Skeletal muscle tissue (tissue), 4 donors: ENCODE results near the gene AIRE. TPM values are rescaled to one million over a fixed set of nuclear protein-coding genes. Genes with fewer than 3 reads are reported as not detected.
"Not testable (repeated sequence)": the region's sequence is repeated elsewhere in the genome, so short reads cannot be mapped to it uniquely, and the experiment has no call there.

Source experiments
- H3K27ac ChIP-seq: one replicate; pipeline ENCODE4 v1.7.0; 2013; ENCODE audit warnings: mild to moderate bottlenecking, low read depth, low read length, inconsistent platforms
- H3K27me3 ChIP-seq, 3 donors: one replicate each; pipeline ENCODE4 v1.7.0; 2013; ENCODE audit warnings: low read length in 3 of 3; ENCODE audit not compliant: control insufficient read depth in 3 of 3, insufficient read depth in 3 of 3
- H3K36me3 ChIP-seq, 3 donors: one replicate each; pipeline ENCODE4 v1.7.0; 2013; ENCODE audit warnings: low read length in 3 of 3; ENCODE audit not compliant: control insufficient read depth in 3 of 3, insufficient read depth in 3 of 3
- H3K4me1 ChIP-seq, 3 donors: one replicate each; pipeline ENCODE4 v1.7.0; 2013; ENCODE audit warnings: low read length in 3 of 3, mild to moderate bottlenecking in 3 of 3; ENCODE audit not compliant: control insufficient read depth in 3 of 3, insufficient read depth in 3 of 3
- H3K4me3 ChIP-seq, 3 donors: one replicate each; pipeline ENCODE4 v1.7.0; 2013; ENCODE audit warnings: low read length in 3 of 3
- H3K9ac ChIP-seq, 3 donors: one replicate each; pipeline ENCODE4 v1.7.0; 2013; ENCODE audit warnings: low read length in 3 of 3, mild to moderate bottlenecking in 3 of 3, moderate library complexity in 2 of 3, low read depth in 1 of 3
- H3K9me3 ChIP-seq, 3 donors: one replicate each; pipeline ENCODE4 v1.7.0; 2013; ENCODE audit warnings: low read length in 3 of 3; ENCODE audit not compliant: control insufficient read depth in 3 of 3
- total RNA-seq: library from RNA; depleted of rRNA; stranded (reverse); fragments of >200 nt; gene quantifications from one replicate; pipeline ENCODE4 v1.2.3, GENCODE V29; 2014
- donor health status: Osteomylitis.

Gene AIRE
- total RNA-seq, 1 donor from 2014 or later, result not detected

DNA sequence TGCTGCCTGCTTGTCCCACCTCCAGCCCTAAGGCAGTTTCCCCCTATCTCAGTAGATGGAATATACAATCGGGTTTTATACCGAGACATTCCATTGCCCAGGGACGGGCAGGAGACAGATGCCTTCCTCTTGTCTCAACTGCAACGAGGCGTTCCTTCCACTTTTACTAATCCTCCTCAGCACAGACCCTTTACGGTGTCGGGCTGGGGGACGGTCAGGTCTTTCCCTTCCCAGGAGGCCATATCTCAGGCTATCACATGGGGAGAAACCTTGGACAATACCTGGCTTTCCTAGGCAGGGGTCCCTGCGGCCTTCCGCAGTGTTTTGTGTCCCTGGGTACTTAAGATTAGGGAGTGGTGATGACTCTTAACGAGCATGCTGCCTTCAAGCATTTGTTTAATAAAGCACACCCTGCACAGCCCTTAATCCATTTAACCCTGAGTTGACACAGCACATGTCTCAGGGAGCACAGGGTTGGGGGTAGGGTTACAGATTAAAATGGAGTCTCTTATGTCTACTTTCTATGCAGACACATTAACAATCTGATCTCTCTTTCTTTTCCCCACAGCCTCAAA is 2.4 kb upstream of the AIRE start:
- not testable (repeated sequence) for H3K9me3 ChIP-seq, H3K27ac ChIP-seq, H3K4me3 ChIP-seq, H3K36me3 ChIP-seq, H3K4me1 ChIP-seq, H3K9ac ChIP-seq
- peaks cover 14 to 32% (median 25%) of the 10 kb centered on the region in 3 donors for H3K27me3 ChIP-seq

DNA sequence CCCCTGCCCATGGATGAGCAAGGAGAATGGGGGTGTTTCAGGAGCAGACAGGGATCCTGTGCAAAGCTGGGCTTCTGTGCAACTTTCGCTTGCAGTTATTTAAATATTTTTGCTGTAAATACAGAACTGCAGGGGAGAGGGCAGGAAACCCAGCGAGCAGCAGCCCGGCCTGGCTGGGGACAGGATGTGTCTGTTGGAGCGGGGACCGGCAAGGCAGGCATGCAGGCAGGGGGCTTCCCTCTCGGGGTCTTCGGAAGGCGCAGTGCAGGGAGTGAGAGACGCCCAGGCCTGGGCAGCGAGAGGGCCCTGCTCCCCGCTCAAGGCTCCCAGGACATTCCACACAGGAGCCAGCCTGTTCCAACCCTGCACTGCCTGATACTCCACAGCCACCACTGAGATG is 1.7 kb upstream of the AIRE start:
- Histone ChIP-seq H3K27me3 (peaks cover 14 to 32% (median 27%) of the 10 kb centered on the region in 3 donors), H3K36me3 (no peaks in the 10 kb centered on the region)

DNA sequence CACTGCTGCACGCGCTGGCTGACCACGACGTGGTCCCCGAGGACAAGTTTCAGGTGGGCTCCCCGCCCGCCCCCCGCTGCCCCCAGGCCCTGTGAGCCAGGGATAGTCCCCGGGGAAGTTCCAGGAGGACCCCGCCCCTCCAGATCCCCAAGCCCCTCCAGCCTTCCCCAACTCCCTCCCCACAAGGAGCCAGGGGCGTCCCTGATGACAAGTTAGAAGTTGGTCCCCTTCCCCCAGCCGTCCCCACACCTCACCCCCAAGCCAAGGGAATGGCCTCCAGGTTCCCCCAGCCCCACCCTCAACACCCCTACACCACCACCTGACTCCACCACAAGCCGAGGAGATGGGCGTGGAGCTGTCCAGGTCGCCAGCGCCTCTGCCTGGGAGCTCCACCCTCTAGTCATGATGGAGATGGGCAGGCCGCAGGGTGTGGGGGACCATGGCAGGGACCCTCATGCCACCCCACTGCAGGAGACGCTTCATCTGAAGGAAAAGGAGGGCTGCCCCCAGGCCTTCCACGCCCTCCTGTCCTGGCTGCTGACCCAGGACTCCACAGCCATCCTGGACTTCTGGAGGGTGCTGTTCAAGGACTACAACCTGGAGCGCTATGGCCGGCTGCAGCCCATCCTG is 525 bp downstream of the AIRE start:
- Histone ChIP-seq H3K27me3 (peaks cover 14 to 32% (median 27%) of the 10 kb centered on the region in 3 donors), H3K9ac (no peak overlapping the region), H3K4me3 (no peak overlapping the region), H3K9me3 (no peaks in the 10 kb centered on the region), H3K36me3 (no peaks in the 10 kb centered on the region), H3K27ac (no peak overlapping the region), H3K4me1 (peaks cover 0 to 3% (median 2%) of the 10 kb centered on the region in 3 donors)

More for the DNA sequence above, 1.7 kb upstream of the AIRE start:
- H3K9me3 ChIP-seq, result no peaks in the 10 kb centered on the region
- peaks cover 0 to 3% (median 2%) of the 10 kb centered on the region in 3 donors for H3K4me1 ChIP-seq
- no peak overlapping the region for H3K27ac ChIP-seq
- no peak overlapping the region for H3K9ac ChIP-seq
- no peak overlapping the region for H3K4me3 ChIP-seq

DNA sequence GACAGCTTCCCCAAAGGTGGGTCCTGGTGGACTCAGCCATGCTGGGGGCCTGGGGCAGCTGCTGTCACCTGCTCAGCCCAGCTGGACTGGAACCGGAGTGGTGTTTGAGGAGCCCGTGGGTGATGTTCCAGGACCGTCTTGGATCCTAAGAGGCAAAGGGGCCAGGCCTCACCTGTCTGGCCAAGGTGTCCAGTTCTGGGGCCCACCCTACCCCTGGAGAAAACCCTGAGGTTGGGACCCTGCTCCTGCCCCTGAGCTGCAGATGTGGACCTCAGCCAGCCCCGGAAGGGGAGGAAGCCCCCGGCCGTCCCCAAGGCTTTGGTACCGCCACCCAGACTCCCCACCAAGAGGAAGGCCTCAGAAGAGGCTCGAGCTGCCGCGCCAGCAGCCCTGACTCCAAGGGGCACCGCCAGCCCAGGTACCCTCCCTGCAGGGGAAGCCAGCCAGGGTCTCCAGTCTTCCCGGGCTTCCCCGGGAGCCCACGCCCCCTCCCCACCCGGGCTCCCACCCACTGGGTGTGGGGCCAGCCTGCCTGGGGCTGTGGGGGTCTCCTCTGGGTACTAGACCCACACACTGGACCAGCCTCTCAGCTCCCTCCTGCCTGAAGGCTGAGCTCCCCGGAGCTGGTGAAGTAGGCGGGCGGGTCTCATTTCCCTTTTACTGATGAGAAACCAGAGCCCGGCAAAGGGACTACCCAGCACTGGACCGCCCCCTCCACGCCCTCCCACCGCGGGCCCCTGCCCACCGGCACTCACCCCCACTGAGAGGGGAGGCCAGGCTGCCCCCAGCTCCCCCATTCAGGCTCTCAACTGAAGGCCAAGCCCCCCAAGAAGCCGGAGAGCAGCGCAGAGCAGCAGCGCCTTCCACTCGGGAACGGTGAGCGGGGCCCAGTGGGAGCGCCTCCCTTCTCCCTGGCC is 1.3 kb downstream of the AIRE start:
- H3K4me1 ChIP-seq, result peaks cover 0 to 3% (median 2%) of the 10 kb centered on the region in 3 donors

DNA sequence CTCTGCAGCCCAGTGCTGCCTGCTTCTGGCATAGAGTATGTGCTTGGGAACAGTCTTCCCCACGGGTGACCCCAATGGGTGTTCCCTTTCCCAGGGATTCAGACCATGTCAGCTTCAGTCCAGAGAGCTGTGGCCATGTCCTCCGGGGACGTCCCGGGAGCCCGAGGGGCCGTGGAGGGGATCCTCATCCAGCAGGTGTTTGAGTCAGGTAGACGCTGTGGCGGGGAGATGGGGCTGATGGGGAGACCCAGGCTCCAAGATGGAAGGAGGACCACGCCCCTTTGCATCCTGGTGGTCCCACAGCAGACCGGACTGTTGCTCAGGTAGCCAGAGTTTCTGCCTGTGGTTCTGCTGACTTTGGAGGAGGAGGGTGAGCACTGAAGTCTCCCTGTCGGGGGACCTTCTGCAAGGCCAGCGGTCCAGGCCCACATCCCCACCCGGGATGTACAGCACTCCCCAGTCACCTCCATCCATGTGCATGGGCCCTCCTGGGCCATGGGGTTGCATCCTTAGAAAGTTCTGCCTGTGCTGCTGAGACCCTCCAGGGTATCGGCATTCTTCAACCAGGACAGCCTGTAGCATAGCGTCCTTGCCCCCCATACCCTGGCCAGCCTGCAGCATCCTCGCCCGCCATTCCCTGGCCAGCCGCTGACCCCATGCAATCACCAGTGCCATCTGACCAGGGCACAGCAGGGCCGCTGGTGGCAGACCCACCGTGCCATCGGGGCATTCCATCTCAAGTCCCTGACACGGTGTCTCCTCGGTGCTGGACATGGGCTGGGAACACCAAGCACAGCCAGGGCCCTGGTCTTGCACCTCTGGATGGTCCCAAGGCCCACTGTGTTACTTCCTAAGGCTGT is 2.8 kb downstream of the AIRE start:
- Histone ChIP-seq H3K27me3 (peaks cover 14 to 41% (median 27%) of the 10 kb centered on the region in 3 donors), H3K4me1 (peaks cover 0 to 3% (median 2%) of the 10 kb centered on the region in 3 donors), H3K27ac (no peak overlapping the region), H3K4me3 (no peak overlapping the region), H3K9me3 (no peaks in the 10 kb centered on the region), H3K9ac (no peak overlapping the region), H3K36me3 (no peaks in the 10 kb centered on the region)

More for the DNA sequence above, 1.3 kb downstream of the AIRE start:
- H3K27me3 ChIP-seq, result peaks cover 14 to 35% (median 27%) of the 10 kb centered on the region in 3 donors
- no peaks in the 10 kb centered on the region for H3K36me3 ChIP-seq
- no peak overlapping the region for H3K9ac ChIP-seq
- no peak overlapping the region for H3K27ac ChIP-seq
- H3K9me3 ChIP-seq, result no peaks in the 10 kb centered on the region
- H3K4me3 ChIP-seq, result no peak overlapping the region

DNA sequence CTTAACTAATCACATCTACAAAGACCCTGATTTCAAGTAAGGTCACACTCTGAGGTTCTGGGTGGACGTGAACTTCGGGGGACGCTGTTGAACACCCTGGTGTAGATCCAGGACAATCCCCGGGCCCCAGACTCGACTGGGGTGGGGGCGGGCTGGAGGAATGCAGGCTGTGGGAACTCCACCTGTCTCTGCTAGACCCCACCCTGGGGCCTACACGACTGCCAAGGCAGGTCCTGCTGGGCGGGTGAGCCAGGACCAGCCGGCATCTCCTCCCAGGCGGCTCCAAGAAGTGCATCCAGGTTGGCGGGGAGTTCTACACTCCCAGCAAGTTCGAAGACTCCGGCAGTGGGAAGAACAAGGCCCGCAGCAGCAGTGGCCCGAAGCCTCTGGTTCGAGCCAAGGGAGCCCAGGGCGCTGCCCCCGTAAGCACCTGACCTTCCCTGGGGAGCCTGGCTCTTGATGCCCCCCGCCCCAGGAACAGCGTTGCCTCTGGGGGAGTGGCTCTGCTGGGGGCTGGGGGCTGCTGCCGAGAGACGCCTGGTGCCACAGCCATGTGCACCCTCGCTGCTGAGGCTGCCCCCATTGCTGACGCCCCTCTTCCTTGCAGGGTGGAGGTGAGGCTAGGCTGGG is 3.8 kb downstream of the AIRE start:
- Histone ChIP-seq H3K36me3 (no peaks in the 10 kb centered on the region), H3K9me3 (no peaks in the 10 kb centered on the region), H3K9ac (no peak overlapping the region), H3K27me3 (peaks cover 14 to 39% (median 27%) of the 10 kb centered on the region in 3 donors), H3K27ac (no peak overlapping the region), H3K4me3 (no peak overlapping the region), H3K4me1 (peaks cover 0 to 3% (median 2%) of the 10 kb centered on the region in 3 donors)

DNA sequence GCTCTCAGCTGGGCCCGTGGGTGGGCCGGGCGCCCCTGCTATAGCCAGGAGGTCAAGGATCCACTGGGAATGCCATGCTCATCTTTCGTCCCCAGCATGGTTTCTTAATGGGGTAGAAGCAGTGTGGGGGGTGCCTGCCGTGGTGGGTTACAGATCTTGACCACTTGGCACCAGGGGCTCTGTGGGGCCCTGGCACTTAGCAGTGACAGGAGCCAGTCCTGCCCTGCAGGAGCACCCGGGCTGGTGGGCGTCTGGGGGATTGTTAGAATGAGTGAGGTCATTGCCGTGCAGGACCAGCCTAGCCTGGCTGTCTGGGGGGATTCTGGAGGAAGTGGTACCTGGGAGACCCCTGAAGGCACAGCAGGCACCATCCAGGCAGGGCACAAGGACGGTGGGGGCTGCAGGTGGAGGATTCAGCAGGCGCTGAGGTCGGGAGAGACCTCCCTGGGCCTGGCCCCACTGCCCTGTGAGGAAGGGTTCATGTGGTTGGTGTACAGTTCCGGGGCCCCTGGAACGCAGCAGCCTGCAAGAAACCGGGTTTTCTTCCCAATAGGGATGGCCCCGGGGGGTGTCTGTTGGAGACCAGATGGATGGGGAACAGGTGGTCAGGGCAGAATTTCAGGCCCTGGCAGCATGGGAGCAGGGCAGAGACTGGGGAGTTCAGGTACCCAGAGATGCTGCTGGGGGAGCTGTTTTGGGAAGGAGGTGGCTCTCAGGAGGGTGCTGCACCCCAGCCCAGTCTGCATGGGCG is 4.8 kb downstream of the AIRE start:
- no peak overlapping the region for H3K9ac ChIP-seq
- peaks cover 6 to 11% (median 10%) of the 10 kb centered on the region in 3 donors for H3K4me1 ChIP-seq
- no peaks in the 10 kb centered on the region for H3K36me3 ChIP-seq
- H3K9me3 ChIP-seq, result no peaks in the 10 kb centered on the region
- H3K4me3 ChIP-seq, result no peak overlapping the region
- H3K27me3 ChIP-seq, result peaks cover 19 to 36% (median 28%) of the 10 kb centered on the region in 3 donors
- no peak overlapping the region for H3K27ac ChIP-seq

DNA sequence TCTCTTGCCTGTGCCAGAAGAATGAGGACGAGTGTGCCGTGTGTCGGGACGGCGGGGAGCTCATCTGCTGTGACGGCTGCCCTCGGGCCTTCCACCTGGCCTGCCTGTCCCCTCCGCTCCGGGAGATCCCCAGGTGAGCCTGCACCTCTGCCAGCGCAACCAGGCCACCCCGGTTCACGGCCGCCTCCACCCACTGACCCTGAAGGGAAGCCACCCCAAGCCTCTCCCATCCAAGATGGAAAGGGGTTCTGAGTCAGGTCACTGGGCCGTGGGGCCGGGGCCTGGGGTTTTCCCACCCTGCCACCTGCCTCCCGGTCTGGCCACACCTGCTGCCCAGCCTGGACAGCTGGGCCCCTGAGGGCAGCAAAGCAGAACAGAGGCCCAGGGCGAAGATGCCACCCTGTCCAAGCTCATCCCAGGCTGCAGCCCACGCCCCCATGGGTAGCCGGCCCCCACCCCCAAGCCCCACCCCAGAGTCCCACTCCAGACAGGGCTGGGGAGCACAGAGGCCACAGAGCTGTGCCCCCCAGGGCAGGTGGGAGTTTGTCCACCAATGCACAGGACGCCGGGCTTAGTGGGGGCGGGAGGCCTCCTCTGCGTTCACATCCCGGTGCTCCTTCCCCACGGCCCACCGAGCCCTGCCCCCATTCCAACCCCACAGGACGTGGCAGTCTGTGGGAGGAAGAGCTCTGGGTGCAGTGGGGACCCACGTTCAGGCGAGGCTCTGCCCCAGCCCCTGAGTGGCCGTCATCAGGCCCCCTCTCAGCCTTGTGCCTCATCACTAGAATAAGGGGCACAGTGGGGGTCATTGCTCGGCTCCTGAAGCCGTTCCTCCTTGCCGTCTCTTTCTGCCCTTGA is 5.6 kb downstream of the AIRE start:
- Histone ChIP-seq H3K4me1 (peaks cover 6 to 9% (median 8%) of the 10 kb centered on the region in 3 donors), H3K9ac (no peak overlapping the region), H3K9me3 (no peaks in the 10 kb centered on the region), H3K27me3 (peaks cover 18 to 32% (median 25%) of the 10 kb centered on the region in 3 donors), H3K27ac (no peak overlapping the region), H3K36me3 (no peaks in the 10 kb centered on the region), H3K4me3 (no peak overlapping the region)
